ENCODE results near the gene IL16. TPM values are rescaled to one million over a fixed set of nuclear protein-coding genes. Genes with fewer than 3 reads are reported as not detected.
"Not testable (repeated sequence)": the region's sequence is repeated elsewhere in the genome, so short reads cannot be mapped to it uniquely, and the experiment has no call there.

The IL16 gene
- total RNA-seq, 2 experiments from 2014 or later: 240 to 243 TPM

GRCh38 chr15:81346611-81347010 lies 149.9 kb downstream of the IL16 start:
- Mint-ChIP-seq H3K36me3 (ENCODE audit: low read depth) (no peaks in the 10 kb centered on the region), H3K4me1 (ENCODE audit: low read depth) (no peaks in the 10 kb centered on the region), H3K27me3 (ENCODE audit: low read depth) (peaks cover 2% of the 10 kb centered on the region), H3K27ac (no peak overlapping the region), H3K9me3 (ENCODE audit: insufficient read depth) (no peaks in the 10 kb centered on the region), H3K4me3 (no peak overlapping the region)
- no peak for ATAC-seq
- no peak for DNase-seq
- POLR2A ChIA-PET: interaction anchor here (0.6 kb wide), 1 partner anchor 1876 kb away, joined by 3 read pairs; no protein-coding TSS in a partner anchor
- CTCF ChIA-PET: no interaction called here

- no peaks in the 10 kb centered on the region for H3K27me3 Mint-ChIP-seq (ENCODE audit: low read depth)
- ATAC-seq: no peak
- ChIA-PET POLR2A (no interaction called here), CTCF (no interaction called here)
- no peaks in the 10 kb centered on the region for H3K36me3 Mint-ChIP-seq (ENCODE audit: low read depth)
- H3K27ac Mint-ChIP-seq: no peak overlapping the region
- H3K4me1 Mint-ChIP-seq (ENCODE audit: low read depth): no peaks in the 10 kb centered on the region
- DNase-seq: no peak
- H3K9me3 Mint-ChIP-seq (ENCODE audit: insufficient read depth): no peaks in the 10 kb centered on the region
- no peak overlapping the region for H3K4me3 Mint-ChIP-seq
Measured at GRCh38 chr15:81347910-81348309, 151.2 kb downstream of the IL16 start.

GRCh38 chr15:81348691-81349090 lies 152.0 kb downstream of the IL16 start:
- H3K9me3 Mint-ChIP-seq (ENCODE audit: insufficient read depth); ATAC-seq; CTCF ChIA-PET; H3K27ac Mint-ChIP-seq; H3K4me3 Mint-ChIP-seq; H3K4me1 Mint-ChIP-seq (ENCODE audit: low read depth); DNase-seq; H3K36me3 Mint-ChIP-seq (ENCODE audit: low read depth); POLR2A ChIA-PET; H3K27me3 Mint-ChIP-seq (ENCODE audit: low read depth): not testable (repeated sequence)

- Mint-ChIP-seq H3K27me3 (ENCODE audit: low read depth) (no peaks in the 10 kb centered on the region), H3K4me3 (no peak overlapping the region), H3K27ac (no peak overlapping the region), H3K9me3 (ENCODE audit: insufficient read depth) (no peaks in the 10 kb centered on the region), H3K36me3 (ENCODE audit: low read depth) (no peaks in the 10 kb centered on the region), H3K4me1 (ENCODE audit: low read depth) (no peaks in the 10 kb centered on the region)
- DNase-seq (no peak), ATAC-seq (no peak)
- ChIA-PET CTCF (no interaction called here), POLR2A (no interaction called here)
Measured at GRCh38 chr15:81349271-81349670, 152.6 kb downstream of the IL16 start.

- Mint-ChIP-seq H3K4me3 (no peak overlapping the region), H3K36me3 (ENCODE audit: low read depth) (no peaks in the 10 kb centered on the region), H3K27ac (no peak overlapping the region), H3K27me3 (ENCODE audit: low read depth) (no peaks in the 10 kb centered on the region), H3K4me1 (ENCODE audit: low read depth) (no peaks in the 10 kb centered on the region), H3K9me3 (ENCODE audit: insufficient read depth) (no peaks in the 10 kb centered on the region)
- DNase-seq (no peak), ATAC-seq (no peak)
- CTCF ChIA-PET: no interaction called here
- POLR2A ChIA-PET: no interaction called here
Measured at GRCh38 chr15:81351651-81352050, 155.0 kb downstream of the IL16 start.

GRCh38 chr15:81356252-81356651 lies 159.6 kb downstream of the IL16 start:
- Mint-ChIP-seq H3K4me1 (ENCODE audit: low read depth) (no peaks in the 10 kb centered on the region), H3K27me3 (ENCODE audit: low read depth) (no peaks in the 10 kb centered on the region), H3K4me3 (no peak overlapping the region), H3K9me3 (ENCODE audit: insufficient read depth) (no peaks in the 10 kb centered on the region), H3K27ac (no peak overlapping the region), H3K36me3 (ENCODE audit: low read depth) (no peaks in the 10 kb centered on the region)
- no peak for DNase-seq
- no peak for ATAC-seq
- ChIA-PET CTCF (interaction anchor here (0.6 to 2.1 kb wide), 2 partner anchors 90 to 201 kb away, joined by 3 to 9 read pairs; no protein-coding TSS in a partner anchor), POLR2A (no interaction called here)

GRCh38 chr15:81357180-81357686 lies 160.6 kb downstream of the IL16 start:
- Mint-ChIP-seq H3K4me3 (no peak overlapping the region), H3K36me3 (ENCODE audit: low read depth) (no peaks in the 10 kb centered on the region), H3K27me3 (ENCODE audit: low read depth) (no peaks in the 10 kb centered on the region), H3K9me3 (ENCODE audit: insufficient read depth) (no peaks in the 10 kb centered on the region), H3K27ac (no peak overlapping the region), H3K4me1 (ENCODE audit: low read depth) (no peaks in the 10 kb centered on the region)
- ATAC-seq (no peak), DNase-seq (no peak)
- ChIA-PET CTCF (interaction anchor here (1.1 to 2.0 kb wide), 3 partner anchors 19 to 91 kb away, joined by 3 to 7 read pairs (median 5); no protein-coding TSS in a partner anchor), POLR2A (no interaction called here)

- ChIA-PET CTCF (interaction anchor here (1.1 to 2.0 kb wide), 3 partner anchors 20 to 92 kb away, joined by 3 to 7 read pairs (median 5); no protein-coding TSS in a partner anchor), POLR2A (no interaction called here)
- ATAC-seq (no peak), DNase-seq (no peak)
- Mint-ChIP-seq H3K36me3 (ENCODE audit: low read depth) (no peaks in the 10 kb centered on the region), H3K4me3 (no peak overlapping the region), H3K4me1 (ENCODE audit: low read depth) (no peaks in the 10 kb centered on the region), H3K27ac (no peak overlapping the region), H3K9me3 (ENCODE audit: insufficient read depth) (no peaks in the 10 kb centered on the region), H3K27me3 (ENCODE audit: low read depth) (no peaks in the 10 kb centered on the region)
Measured at GRCh38 chr15:81358248-81358647, 161.6 kb downstream of the IL16 start.

GRCh38 chr15:81360491-81360890 lies 163.8 kb downstream of the IL16 start:
- Mint-ChIP-seq H3K4me3 (no peak overlapping the region), H3K4me1 (ENCODE audit: low read depth) (no peaks in the 10 kb centered on the region), H3K9me3 (ENCODE audit: insufficient read depth) (no peaks in the 10 kb centered on the region), H3K36me3 (ENCODE audit: low read depth) (no peaks in the 10 kb centered on the region), H3K27ac (no peak overlapping the region), H3K27me3 (ENCODE audit: low read depth) (no peaks in the 10 kb centered on the region)
- ChIA-PET POLR2A (no interaction called here), CTCF (no interaction called here)
- DNase-seq (no peak), ATAC-seq (no peak)

GRCh38 chr15:81361891-81362290 lies 165.2 kb downstream of the IL16 start:
- no peaks in the 10 kb centered on the region for H3K27me3 Mint-ChIP-seq (ENCODE audit: low read depth)
- POLR2A ChIA-PET: no interaction called here
- DNase-seq: no peak
- H3K4me3 Mint-ChIP-seq: no peak overlapping the region
- H3K27ac Mint-ChIP-seq: no peak overlapping the region
- CTCF ChIA-PET: no interaction called here
- no peak for ATAC-seq
- no peaks in the 10 kb centered on the region for H3K4me1 Mint-ChIP-seq (ENCODE audit: low read depth)
- no peaks in the 10 kb centered on the region for H3K9me3 Mint-ChIP-seq (ENCODE audit: insufficient read depth)
- H3K36me3 Mint-ChIP-seq (ENCODE audit: low read depth): no peaks in the 10 kb centered on the region

- Mint-ChIP-seq H3K4me3 (no peak overlapping the region), H3K27me3 (ENCODE audit: low read depth) (no peaks in the 10 kb centered on the region), H3K4me1 (ENCODE audit: low read depth) (no peaks in the 10 kb centered on the region), H3K27ac (no peak overlapping the region), H3K36me3 (ENCODE audit: low read depth) (no peaks in the 10 kb centered on the region), H3K9me3 (ENCODE audit: insufficient read depth) (no peaks in the 10 kb centered on the region)
- ChIA-PET CTCF (no interaction called here), POLR2A (no interaction called here)
- ATAC-seq (no peak), DNase-seq (no peak)
Measured at GRCh38 chr15:81362790-81363189, 166.1 kb downstream of the IL16 start.

GRCh38 chr15:81363276-81363675 lies 166.6 kb downstream of the IL16 start:
- Mint-ChIP-seq H3K27me3 (ENCODE audit: low read depth) (no peaks in the 10 kb centered on the region), H3K9me3 (ENCODE audit: insufficient read depth) (no peaks in the 10 kb centered on the region), H3K4me3 (no peak overlapping the region), H3K27ac (no peak overlapping the region), H3K36me3 (ENCODE audit: low read depth) (no peaks in the 10 kb centered on the region), H3K4me1 (ENCODE audit: low read depth) (no peaks in the 10 kb centered on the region)
- ATAC-seq (no peak), DNase-seq (no peak)
- POLR2A ChIA-PET: no interaction called here
- CTCF ChIA-PET: no interaction called here

Data from activated CD8-positive, alpha-beta T cell treated with anti-CD3 and anti-CD28 coated beads, Interleukin-2, amount 10 ng/mL, durations not matched to agents 7 days and 5 days (primary cell).